Smooth muscle cell (in vitro differentiated cells): Measurements from ENCODE around the gene FEM1B. TPM values are rescaled to one million over a fixed set of nuclear protein-coding genes. Genes with fewer than 3 reads are reported as not detected.

Experiments used
- DNase-seq: peaks from one replicate; lab custom pipeline; 2025; ENCODE audit not compliant: unreplicated experiment; lab: John Stamatoyannopoulos, UW
- H2AFZ ChIP-seq: fragments of 200-600 bp; sonication (generic); 2 replicates; pipeline ENCODE4 v1.6.0; 2016; ENCODE audit warnings: antibody characterized with exemption, low read depth, mild to moderate bottlenecking
- H3F3A ChIP-seq: fragments of 200-600 bp; sonication (generic); 2 replicates; pipeline ENCODE4 v1.6.0; 2017; ENCODE audit warnings: antibody characterized with exemption, low read depth
- H3K27ac ChIP-seq: fragments of 200-600 bp; sonication (generic); 2 replicates; pipeline ENCODE4 v1.5.1; 2016; ENCODE audit warnings: low read depth, mild to moderate bottlenecking
- H3K27me3 ChIP-seq: fragments of 200-600 bp; sonication (generic); 2 replicates; pipeline ENCODE4 v1.6.1; 2016; ENCODE audit warnings: low read depth, mild to moderate bottlenecking
- H3K36me3 ChIP-seq: fragments of 200-600 bp; sonication (generic); 2 replicates; pipeline ENCODE4 v1.5.1; 2016; ENCODE audit warnings: low read depth
- H3K4me1 ChIP-seq: fragments of 200-600 bp; sonication (generic); 2 replicates; pipeline ENCODE4 v1.5.1; 2016; ENCODE audit warnings: low read depth
- H3K4me2 ChIP-seq: fragments of 200-600 bp; sonication (generic); 2 replicates; pipeline ENCODE4 v1.6.0; 2016; ENCODE audit warnings: mild to moderate bottlenecking
- H3K4me3 ChIP-seq: fragments of 200-600 bp; sonication (generic); 2 replicates; pipeline ENCODE4 v1.5.1; 2016; ENCODE audit warnings: mild to moderate bottlenecking
- H3K79me2 ChIP-seq: fragments of 200-600 bp; sonication (generic); 2 replicates; pipeline ENCODE4 v1.6.0; 2016; ENCODE audit warnings: low read depth, mild to moderate bottlenecking
- H3K9ac ChIP-seq: fragments of 200-600 bp; sonication (generic); 2 replicates; pipeline ENCODE4 v1.6.0; 2016; ENCODE audit warnings: low read depth
- H3K9me3 ChIP-seq: fragments of 200-600 bp; sonication (generic); replicated peaks from 2 replicates; pipeline ENCODE4 v1.5.1; 2016; ENCODE audit warnings: low read depth
- H4K20me1 ChIP-seq: fragments of 200-600 bp; sonication (generic); 2 replicates; pipeline ENCODE4 v1.6.0; 2016; ENCODE audit warnings: low read depth
- CTCF ChIP-seq: fragments of 200-600 bp; sonication (generic); IDR thresholded peaks from 2 replicates; pipeline ENCODE4 v1.5.1; 2017; ENCODE audit warnings: borderline replicate concordance, mild to moderate bottlenecking, antibody characterized with exemption; ENCODE audit not compliant: insufficient read depth, poor library complexity, severe bottlenecking
- WGBS: methylation state at CpG from one replicate; pipeline ENCODE4 v1.1.7; 2016; ENCODE audit warnings: low lambda C conversion rate; 5-methylcytosine and 5-hydroxymethylcytosine counted together
- polyA plus RNA-seq: library from polyadenylated mRNA; unstranded; fragments of >200 nt; fragmentation: Nextera tagmentation; extraction: Ambion mirVana; gene quantifications from 2 replicates; pipeline ENCODE4 v1.2.1, GENCODE V29; 2016
- total RNA-seq: library from RNA; depleted of rRNA; stranded (reverse); fragments of >200 nt; gene quantifications from 2 replicates; pipeline ENCODE4 v1.2.3, GENCODE V29; 2014

FEM1B gene
- total and polyA plus RNA-seq, 2 experiments from 2014 or later, result 13.0 to 41.4 TPM

GRCh38 chr15:68298882-68299381, 21.4 kb downstream of the FEM1B start:
- no peak for DNase-seq
- peaks cover 14% of the 10 kb centered on the region for H3F3A ChIP-seq
- H3K9me3 ChIP-seq, result no peaks in the 10 kb centered on the region
- H2AFZ ChIP-seq, result no peak overlapping the region
- no peak for TF ChIP-seq CTCF
- H3K36me3 ChIP-seq, result peaks cover 5% of the 10 kb centered on the region
- H3K27ac ChIP-seq, result no peak overlapping the region
- no peaks in the 10 kb centered on the region for H3K4me1 ChIP-seq
- WGBS, result 96% methylated on average over 6 of the region's 6 CpGs
- H3K4me3 ChIP-seq, result no peak overlapping the region
- no peaks in the 10 kb centered on the region for H3K27me3 ChIP-seq
- no peak overlapping the region for H3K9ac ChIP-seq
- H4K20me1 ChIP-seq, result peaks cover 18% of the 10 kb centered on the region
- no peak overlapping the region for H3K4me2 ChIP-seq
- H3K79me2 ChIP-seq, result peaks cover 9% of the 10 kb centered on the region

- WGBS, result 94% methylated on average over 5 of the region's 5 CpGs
- no peak overlapping the region for H3K27ac ChIP-seq
- H2AFZ ChIP-seq, result no peak overlapping the region
These were observed 21.9 kb downstream of the FEM1B start for GRCh38 chr15:68299436-68299835.

GRCh38 chr15:68300115-68300940, 22.8 kb downstream of the FEM1B start:
- DNase-seq, result no peak
- H3K27ac ChIP-seq, result no peak overlapping the region
- no peaks in the 10 kb centered on the region for H3K4me1 ChIP-seq
- peaks cover 5% of the 10 kb centered on the region for H3K36me3 ChIP-seq
- H4K20me1 ChIP-seq, result peaks cover 4% of the 10 kb centered on the region
- TF ChIP-seq CTCF, result no peak
- no peaks in the 10 kb centered on the region for H3K9me3 ChIP-seq
- H3K79me2 ChIP-seq, result peaks cover 6% of the 10 kb centered on the region
- no peak overlapping the region for H3K4me2 ChIP-seq
- no peak overlapping the region for H3K4me3 ChIP-seq
- no peak overlapping the region for H3K9ac ChIP-seq
- H3F3A ChIP-seq, result peaks cover 4% of the 10 kb centered on the region
- WGBS, result 94% methylated on average over 6 of the region's 6 CpGs
- H3K27me3 ChIP-seq, result no peaks in the 10 kb centered on the region
- H2AFZ ChIP-seq, result no peak overlapping the region

More at GRCh38 chr15:68299436-68299835, 21.9 kb downstream of the FEM1B start:
- H3K27me3 ChIP-seq, result no peaks in the 10 kb centered on the region
- H3K4me3 ChIP-seq, result no peak overlapping the region
- H3K36me3 ChIP-seq, result peaks cover 5% of the 10 kb centered on the region
- TF ChIP-seq CTCF, result no peak
- H3K79me2 ChIP-seq, result peaks cover 9% of the 10 kb centered on the region
- H3K9me3 ChIP-seq, result no peaks in the 10 kb centered on the region
- peaks cover 13% of the 10 kb centered on the region for H4K20me1 ChIP-seq
- H3F3A ChIP-seq, result peaks cover 10% of the 10 kb centered on the region
- H3K4me1 ChIP-seq, result no peaks in the 10 kb centered on the region
- no peak for DNase-seq
- H3K9ac ChIP-seq, result no peak overlapping the region
- H3K4me2 ChIP-seq, result no peak overlapping the region
